K562 (cell line): Measurements from ENCODE around the gene RCSD1. TPM values are rescaled to one million over a fixed set of nuclear protein-coding genes. Genes with fewer than 3 reads are reported as not detected.

Experiments
- ATAC-seq: fragments of 200-7000 bp; cut with Tn5 transposase; 3 replicates; pipeline ENCODE4 v1.9.1; 2020; ENCODE audit warnings: moderate library complexity
- BruUV-seq: library from RNA; stranded (reverse); fragments of 400-500 nt; replicated peaks from 2 replicates; lab custom pipeline; 2021; lab: Mats Ljungman, UMichigan
- CTCF ChIA-PET: fragments of 300-600 bp; formaldehyde crosslinking; extraction: SDS; loops from one replicate; lab custom pipeline; 2021; ENCODE audit warnings: low intra/inter-chr PET ratio; lab: Yijun Ruan, JAX
- POLR2A ChIA-PET: fragments of 300-600, 350-650 bp; sonication (Branson Sonifier 250); formaldehyde crosslinking; extraction: SDS; loops from one replicate; lab custom pipeline; 2021; ENCODE audit warnings: antibody characterized with exemption, inconsistent platforms; lab: Yijun Ruan, JAX
- DNase-seq, 4 experiments: peaks; one replicate each; pipeline versions ENCODE4 v3.0.0 to v3.0.0-alpha.2; 2011 to 2018; ENCODE audit warnings: low spot score in 3 of 4, mixed read lengths in 3 of 4; ENCODE audit errors: extremely low read depth in 1 of 4
- FAIRE-seq: peaks from 2 replicates; lab custom pipeline; 2011; peaks lifted over from hg19 to GRCh38; lab: Jason Lieb, UNC
- H2AFZ ChIP-seq: 2 replicates; pipeline ENCODE4 v1.6.0; 2011; ENCODE audit warnings: low read depth, low read length, control low read depth, inconsistent platforms
- H3K27ac ChIP-seq: fragments of 200-600 bp; 3 replicates; pipeline ENCODE4 v1.8.0; 2011; ENCODE audit warnings: low read depth, mild to moderate bottlenecking, control low read depth, inconsistent platforms, low read length, moderate library complexity, mixed read lengths; ENCODE audit errors: extremely low read depth
- H3K27me3 ChIP-seq, 2 experiments: fragments of 300-600 bp in 1 of 2; 2 replicates in 1 of 2; 3 replicates in 1 of 2; pipeline versions ENCODE4 v1.6.0 to v1.8.0; 2011; ENCODE audit warnings: inconsistent platforms in 2 of 2, low read length in 2 of 2, mild to moderate bottlenecking in 1 of 2, mixed read lengths in 1 of 2, moderate library complexity in 1 of 2; ENCODE audit not compliant: control insufficient read depth in 2 of 2, insufficient read depth in 2 of 2
- H3K36me3 ChIP-seq: fragments of 300-600 bp; 3 replicates; pipeline ENCODE4 v1.8.0; 2011; ENCODE audit warnings: mild to moderate bottlenecking, low read length, inconsistent platforms; ENCODE audit not compliant: control insufficient read depth, insufficient read depth
- H3K4me1 ChIP-seq, 2 experiments: fragments of 200-600 bp in 1 of 2; replicated peaks in 1 of 2; 2 replicates in 1 of 2; 3 replicates in 1 of 2; pipeline versions ENCODE4 v1.5.1 to v1.8.0; 2011; ENCODE audit warnings: inconsistent platforms in 2 of 2, low read length in 2 of 2, mild to moderate bottlenecking in 1 of 2, mixed read lengths in 1 of 2, moderate library complexity in 1 of 2; ENCODE audit not compliant: control insufficient read depth in 2 of 2, insufficient read depth in 2 of 2
- H3K4me2 ChIP-seq: 2 replicates; pipeline ENCODE4 v1.6.1; 2011; ENCODE audit warnings: low read length, control low read depth, inconsistent platforms, mixed read lengths; ENCODE audit not compliant: insufficient read depth
- H3K4me3 ChIP-seq: fragments of 200-600 bp; sonication (generic), shearing (Covaris generic); 2 replicates; pipeline ENCODE4 v1.5.1; 2016; ENCODE audit warnings: control low read depth, inconsistent platforms
- H3K79me2 ChIP-seq: fragments of 200-600 bp; 3 replicates; pipeline ENCODE4 v1.8.0; 2011; ENCODE audit warnings: low read length, inconsistent platforms; ENCODE audit not compliant: control insufficient read depth, insufficient read depth
- H3K9ac ChIP-seq, 2 experiments: 2 replicates each; pipeline versions ENCODE4 v1.6.0 to v1.6.1; 2011; ENCODE audit warnings: low read depth in 2 of 2, low read length in 2 of 2, control low read depth in 1 of 2, inconsistent platforms in 1 of 2, mild to moderate bottlenecking in 1 of 2, mixed read lengths in 1 of 2; ENCODE audit not compliant: insufficient read depth in 1 of 2
- H3K9me1 ChIP-seq: one replicate; pipeline ENCODE4 v1.6.0; 2011; ENCODE audit warnings: inconsistent platforms, mild to moderate bottlenecking, low read length, moderate library complexity; ENCODE audit not compliant: control insufficient read depth, insufficient read depth
- H3K9me3 ChIP-seq: replicated peaks from 2 replicates; pipeline ENCODE4 v1.5.1; 2011; ENCODE audit warnings: low read depth, low read length, inconsistent platforms; ENCODE audit not compliant: control insufficient read depth, insufficient read depth
- H4K20me1 ChIP-seq: replicated peaks from 2 replicates; pipeline ENCODE4 v1.6.1; 2011; ENCODE audit warnings: low read length, inconsistent platforms, mixed read lengths; ENCODE audit not compliant: control insufficient read depth, insufficient read depth
- FOXP1 ChIP-seq: sonication (generic); formaldehyde crosslinking; IDR thresholded peaks from 2 replicates; pipeline ENCODE4 v1.8.0; 2022; ENCODE audit warnings: mild to moderate bottlenecking, missing genetic modification reagents
- KDM1A ChIP-seq, 2 experiments: fragments of 450-650 bp; IDR thresholded peaks; 2 replicates each; pipeline ENCODE4 v1.6.1; 2016; ENCODE audit warnings: mild to moderate bottlenecking in 2 of 2
- RCOR1 ChIP-seq, 2 experiments: IDR thresholded peaks; 2 replicates each; pipeline ENCODE4 v1.6.1; 2012; ENCODE audit warnings: low read depth in 2 of 2, low read length in 2 of 2, borderline replicate concordance in 1 of 2, improper control_type of control experiment in 1 of 2
- WGBS: fragments of 100-300 bp; shearing (Covaris generic); methylation state at CpG from one replicate; pipeline ENCODE4 v1.1.6; 2016; ENCODE audit warnings: low coverage, mixed read lengths; ENCODE audit not compliant: insufficient coverage; ENCODE audit errors: missing lambda C conversion rate; 5-methylcytosine and 5-hydroxymethylcytosine counted together
- in situ Hi-C: fragments of 300-500 bp; cut with MboI; formaldehyde crosslinking; loops from 4 replicates; pipeline ENCODE4 v1.15.0; 2018; ENCODE audit warnings: inconsistent platforms, mixed read lengths
- intact Hi-C: fragments of 100-400 bp; cut with micrococcal nuclease; formaldehyde crosslinking; loops from 2 replicates; pipeline ENCODE4 v1.14.2; 2022
- polyA plus RNA-seq, 8 experiments: library from polyadenylated mRNA; depleted of rRNA in 4 of 8; stranded (reverse) in 5 of 8; unstranded in 3 of 8; fragments of >200 nt; fragmentation: Nextera tagmentation in 2 of 8; fragmentation: Illumina TruSeq in 1 of 8; extraction: Ambion mirVana in 2 of 8; extraction: Trizol in 1 of 8; gene quantifications; 2 replicates each; pipeline versions ENCODE4 v1.2.1 to v1.2.3, GENCODE V29; 2011 to 2014; ENCODE audit warnings: inconsistent platforms in 1 of 8, missing spikeins in 1 of 8
- total RNA-seq, 7 experiments: library from RNA; depleted of rRNA in 6 of 7; stranded (reverse); fragments of >200 nt in 6 of 7; fragmentation: Illumina TruSeq in 2 of 7; extraction: Trizol in 2 of 7; gene quantifications; 2 replicates each; pipeline versions ENCODE4 v1.2.1 to v1.2.3, GENCODE V29; 2011 to 2021; ENCODE audit warnings: low replicate concordance in 1 of 7

Gene RCSD1
- total and polyA plus RNA-seq, 9 of the 15 experiments (the other 6 are each of a cell fraction or from before 2014, with no cell fraction given): 7.8 to 69.8 (median 45.3) TPM

- H3K79me2 ChIP-seq: peaks cover 24% of the 10 kb centered on the region
- CTCF ChIA-PET: no interaction called here
- 47% methylated on average over 7 of the region's 7 CpGs for WGBS
- POLR2A ChIA-PET: interaction anchor here (0.6 to 1.6 kb wide), 2 partner anchors 12 to 404 kb away, joined by 3 to 4 read pairs; no protein-coding TSS in a partner anchor
- DNase-seq (no peak), FAIRE-seq (no peak), ATAC-seq (no peak)
- no peak overlapping the region for H3K4me2 ChIP-seq
- H4K20me1 ChIP-seq: peaks cover 3% of the 10 kb centered on the region; the same call in 1 of the 2 replicates
- H3K9ac ChIP-seq: no peak overlapping the region
- no peak overlapping the region for H3K27ac ChIP-seq
- H3K4me3 ChIP-seq: no peak overlapping the region
- in situ Hi-C loops (loop anchor here (5.0 kb wide), 2 partner anchors 78 to 363 kb away; no protein-coding TSS in a partner anchor), intact Hi-C loops (loop anchor here (5.0 kb wide), 1 partner anchor 103 kb away; no protein-coding TSS in a partner anchor)
- H3K9me3 ChIP-seq: no peaks in the 10 kb centered on the region
- H3K9me1 ChIP-seq: peaks cover 2% of the 10 kb centered on the region
- 0 out of 4 replicates have a peak, but pooled peaks of 1 of the 2 experiments have one; percentile 7 for TF ChIP-seq RCOR1 (IDR thresholded peaks at IDR 0.05; ENCODE audit: borderline replicate concordance in 1 of 2, low read depth in 2 of 2, low read length in 2 of 2)
- no peak for TF ChIP-seq FOXP1 (CRISPR knock-in tag)
- TF ChIP-seq KDM1A (IDR thresholded peaks at IDR 0.05): peak in 1 of 2 experiments; percentile 46; a peak in 1 of 4 replicates
- H2AFZ ChIP-seq: no peak overlapping the region
- H3K4me1 ChIP-seq: peaks cover 30 to 34% of the 10 kb centered on the region in 2 experiments; a peak in 4 of 5 replicates
- no TSS peak for BruUV-seq
- 0 out of 3 replicates have a peak, but pooled peaks cover under 1% of the 10 kb centered on the region for H3K36me3 ChIP-seq
- H3K27me3 ChIP-seq: no peaks in the 10 kb centered on the region
Measured at GRCh38 chr1:167718914-167719691, 89.1 kb downstream of the RCSD1 start.
